Measurements from ENCODE around the gene TBC1D8.
A peak's percentile ranks its signal among the peaks of the same experiment; 100 is the strongest.
"Not testable (repeated sequence)": the region's sequence is repeated elsewhere in the genome, so short reads cannot be mapped to it uniquely, and the experiment has no call there.

Gene TBC1D8

GRCh38 chr2:101063352-101064124 is 87.6 kb downstream of the TBC1D8 start:
- no peak overlapping the region for H3K4me3 ChIP-seq (ENCODE audit: low read depth, low read length)

GRCh38 chr2:101058386-101058785 is 92.8 kb downstream of the TBC1D8 start:
- no peaks in the 10 kb centered on the region for H3K9me3 ChIP-seq (ENCODE audit: control insufficient read depth, insufficient read depth, low read depth, low read length)
- no peaks in the 10 kb centered on the region; the same call in 1 of the 2 replicates for H3K4me1 ChIP-seq (ENCODE audit: control insufficient read depth, insufficient read depth, low read length)
- no peak overlapping the region for H3K9ac ChIP-seq (ENCODE audit: low read length)
- no peak overlapping the region for H3K4me3 ChIP-seq (ENCODE audit: low read depth, low read length)
- peaks cover 10% of the 10 kb centered on the region; the same call in 1 of the 2 replicates for H3K36me3 ChIP-seq (ENCODE audit: control insufficient read depth, insufficient read depth, low read length)
- H3K27ac ChIP-seq (ENCODE audit: low read depth, low read length): no peak overlapping the region
- H3K27me3 ChIP-seq (ENCODE audit: control insufficient read depth, insufficient read depth, low read length): no peaks in the 10 kb centered on the region

More at GRCh38 chr2:101063352-101064124, 87.6 kb downstream of the TBC1D8 start:
- Histone ChIP-seq H3K36me3 (ENCODE audit: control insufficient read depth, insufficient read depth, low read length) (peaks cover 4% of the 10 kb centered on the region; the same call in 1 of the 2 replicates), H3K27me3 (ENCODE audit: control insufficient read depth, insufficient read depth, low read length) (no peaks in the 10 kb centered on the region), H3K9ac (ENCODE audit: low read length) (no peak overlapping the region), H3K4me1 (ENCODE audit: control insufficient read depth, insufficient read depth, low read length) (peaks cover 3% of the 10 kb centered on the region; the same call in 1 of the 2 replicates), H3K9me3 (ENCODE audit: control insufficient read depth, insufficient read depth, low read depth, low read length) (no peaks in the 10 kb centered on the region), H3K27ac (ENCODE audit: low read depth, low read length) (no peak overlapping the region)

GRCh38 chr2:101057051-101057933 is 93.9 kb downstream of the TBC1D8 start:
- Histone ChIP-seq H3K9ac (ENCODE audit: low read length) (no peak overlapping the region), H3K9me3 (ENCODE audit: control insufficient read depth, insufficient read depth, low read depth, low read length) (no peaks in the 10 kb centered on the region), H3K4me3 (ENCODE audit: low read depth, low read length) (no peak overlapping the region), H3K27ac (ENCODE audit: low read depth, low read length) (0 out of 2 replicates have a peak overlapping the region, but pooled peaks have one; percentile 8), H3K4me1 (ENCODE audit: control insufficient read depth, insufficient read depth, low read length) (no peaks in the 10 kb centered on the region; the same call in 1 of the 2 replicates), H3K27me3 (ENCODE audit: control insufficient read depth, insufficient read depth, low read length) (no peaks in the 10 kb centered on the region), H3K36me3 (ENCODE audit: control insufficient read depth, insufficient read depth, low read length) (peaks cover 10% of the 10 kb centered on the region; the same call in 1 of the 2 replicates)

- no peaks in the 10 kb centered on the region for H3K27me3 ChIP-seq (ENCODE audit: control insufficient read depth, insufficient read depth, low read length)
- H3K27ac ChIP-seq (ENCODE audit: low read depth, low read length): no peak overlapping the region
- peaks cover 14% of the 10 kb centered on the region for H3K36me3 ChIP-seq (ENCODE audit: control insufficient read depth, insufficient read depth, low read length)
- no peaks in the 10 kb centered on the region for H3K4me1 ChIP-seq (ENCODE audit: control insufficient read depth, insufficient read depth, low read length)
- no peak overlapping the region for H3K4me3 ChIP-seq (ENCODE audit: low read depth, low read length)
- H3K9me3 ChIP-seq (ENCODE audit: control insufficient read depth, insufficient read depth, low read depth, low read length): no peaks in the 10 kb centered on the region
- no peak overlapping the region for H3K9ac ChIP-seq (ENCODE audit: low read length)
Observed at GRCh38 chr2:101053117-101053516, 98.1 kb downstream of the TBC1D8 start.

- peaks cover 14% of the 10 kb centered on the region for H3K36me3 ChIP-seq (ENCODE audit: control insufficient read depth, insufficient read depth, low read length)
Observed at GRCh38 chr2:101052147-101052546, 99.0 kb downstream of the TBC1D8 start.

GRCh38 chr2:101050886-101051285 is 100.3 kb downstream of the TBC1D8 start:
- not testable (repeated sequence) for H3K4me1 ChIP-seq (ENCODE audit: control insufficient read depth, insufficient read depth, low read length); H3K9ac ChIP-seq (ENCODE audit: low read length); H3K4me3 ChIP-seq (ENCODE audit: low read depth, low read length); H3K27me3 ChIP-seq (ENCODE audit: control insufficient read depth, insufficient read depth, low read length); H3K9me3 ChIP-seq (ENCODE audit: control insufficient read depth, insufficient read depth, low read depth, low read length); H3K27ac ChIP-seq (ENCODE audit: low read depth, low read length)
- H3K36me3 ChIP-seq (ENCODE audit: control insufficient read depth, insufficient read depth, low read length): peaks cover 18% of the 10 kb centered on the region

More at GRCh38 chr2:101052147-101052546, 99.0 kb downstream of the TBC1D8 start:
- Histone ChIP-seq H3K27me3 (ENCODE audit: control insufficient read depth, insufficient read depth, low read length) (no peaks in the 10 kb centered on the region), H3K9ac (ENCODE audit: low read length) (no peak overlapping the region), H3K27ac (ENCODE audit: low read depth, low read length) (no peak overlapping the region), H3K4me3 (ENCODE audit: low read depth, low read length) (no peak overlapping the region), H3K4me1 (ENCODE audit: control insufficient read depth, insufficient read depth, low read length) (peaks cover 5% of the 10 kb centered on the region; the same call in 1 of the 2 replicates), H3K9me3 (ENCODE audit: control insufficient read depth, insufficient read depth, low read depth, low read length) (no peaks in the 10 kb centered on the region)

GRCh38 chr2:101048756-101049155 is 102.4 kb downstream of the TBC1D8 start:
- Histone ChIP-seq H3K4me1 (ENCODE audit: control insufficient read depth, insufficient read depth, low read length) (peaks cover 6% of the 10 kb centered on the region; the same call in 1 of the 2 replicates), H3K9ac (ENCODE audit: low read length) (no peak overlapping the region), H3K27me3 (ENCODE audit: control insufficient read depth, insufficient read depth, low read length) (no peaks in the 10 kb centered on the region), H3K4me3 (ENCODE audit: low read depth, low read length) (no peak overlapping the region), H3K27ac (ENCODE audit: low read depth, low read length) (no peak overlapping the region), H3K9me3 (ENCODE audit: control insufficient read depth, insufficient read depth, low read depth, low read length) (no peaks in the 10 kb centered on the region), H3K36me3 (ENCODE audit: control insufficient read depth, insufficient read depth, low read length) (peaks cover 12% of the 10 kb centered on the region)

- Histone ChIP-seq H3K4me1 (ENCODE audit: control insufficient read depth, insufficient read depth, low read length) (peaks cover 6% of the 10 kb centered on the region; the same call in 1 of the 2 replicates), H3K4me3 (ENCODE audit: low read depth, low read length) (no peak overlapping the region), H3K9me3 (ENCODE audit: control insufficient read depth, insufficient read depth, low read depth, low read length) (no peaks in the 10 kb centered on the region), H3K9ac (ENCODE audit: low read length) (no peak overlapping the region), H3K27ac (ENCODE audit: low read depth, low read length) (no peak overlapping the region), H3K27me3 (ENCODE audit: control insufficient read depth, insufficient read depth, low read length) (no peaks in the 10 kb centered on the region), H3K36me3 (ENCODE audit: control insufficient read depth, insufficient read depth, low read length) (peaks cover 11% of the 10 kb centered on the region)
Observed at GRCh38 chr2:101047774-101048173, 103.4 kb downstream of the TBC1D8 start.

- Histone ChIP-seq H3K36me3 (ENCODE audit: control insufficient read depth, insufficient read depth, low read length) (peaks cover 11% of the 10 kb centered on the region), H3K9ac (ENCODE audit: low read length) (no peak overlapping the region), H3K27ac (ENCODE audit: low read depth, low read length) (no peak overlapping the region), H3K4me3 (ENCODE audit: low read depth, low read length) (no peak overlapping the region), H3K27me3 (ENCODE audit: control insufficient read depth, insufficient read depth, low read length) (no peaks in the 10 kb centered on the region), H3K9me3 (ENCODE audit: control insufficient read depth, insufficient read depth, low read depth, low read length) (no peaks in the 10 kb centered on the region), H3K4me1 (ENCODE audit: control insufficient read depth, insufficient read depth, low read length) (peaks cover 6% of the 10 kb centered on the region; the same call in 1 of the 2 replicates)
Observed at GRCh38 chr2:101047075-101047766, 104.0 kb downstream of the TBC1D8 start.

GRCh38 chr2:101045330-101045729 is 105.9 kb downstream of the TBC1D8 start:
- Histone ChIP-seq H3K9me3 (ENCODE audit: control insufficient read depth, insufficient read depth, low read depth, low read length) (no peaks in the 10 kb centered on the region), H3K4me1 (ENCODE audit: control insufficient read depth, insufficient read depth, low read length) (peaks cover 6% of the 10 kb centered on the region; the same call in 1 of the 2 replicates), H3K4me3 (ENCODE audit: low read depth, low read length) (no peak overlapping the region), H3K27me3 (ENCODE audit: control insufficient read depth, insufficient read depth, low read length) (no peaks in the 10 kb centered on the region), H3K36me3 (ENCODE audit: control insufficient read depth, insufficient read depth, low read length) (peaks cover 9% of the 10 kb centered on the region), H3K27ac (ENCODE audit: low read depth, low read length) (no peak overlapping the region), H3K9ac (ENCODE audit: low read length) (no peak overlapping the region)

Measured in HUES6 (cell line).